NCI-H146 (cell line): ENCODE results near the gene HES3.

Experiments used
- DNase-seq: peaks from one replicate; lab custom pipeline; 2025; lab: John Stamatoyannopoulos, UW

Gene HES3

DNA sequence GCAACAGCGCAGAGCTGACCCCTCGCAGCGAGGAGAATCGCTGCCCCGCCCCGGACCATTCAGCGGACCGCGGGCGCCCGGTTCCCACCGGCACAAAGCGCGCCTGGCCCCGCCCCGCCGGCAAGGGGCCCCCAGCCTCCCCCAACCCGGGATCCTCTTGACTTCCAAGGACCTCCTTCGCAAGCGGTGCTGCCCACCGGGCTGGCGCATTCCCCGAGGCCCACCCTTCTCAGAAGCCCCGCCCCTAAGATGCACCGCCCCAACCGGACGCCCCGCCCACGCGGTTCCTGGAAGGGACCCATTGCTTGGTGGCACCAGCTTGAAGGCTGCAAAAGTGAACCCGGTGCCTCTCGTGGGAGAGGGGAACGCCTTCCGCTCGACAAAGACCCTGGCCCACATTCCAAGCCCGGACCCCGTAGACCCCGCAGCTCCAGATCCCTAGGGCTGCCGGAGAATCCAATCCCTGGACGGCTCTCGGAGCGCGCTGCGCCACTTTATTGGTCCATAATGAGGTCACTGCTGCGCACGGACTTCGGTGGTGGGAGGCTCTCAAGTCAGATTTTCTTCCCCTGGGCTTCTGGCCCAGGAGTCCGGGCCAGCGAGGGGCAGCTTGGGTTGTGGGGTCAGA, 2.0 kb downstream of the HES3 start:
- peak; percentile 66 for DNase-seq

DNA sequence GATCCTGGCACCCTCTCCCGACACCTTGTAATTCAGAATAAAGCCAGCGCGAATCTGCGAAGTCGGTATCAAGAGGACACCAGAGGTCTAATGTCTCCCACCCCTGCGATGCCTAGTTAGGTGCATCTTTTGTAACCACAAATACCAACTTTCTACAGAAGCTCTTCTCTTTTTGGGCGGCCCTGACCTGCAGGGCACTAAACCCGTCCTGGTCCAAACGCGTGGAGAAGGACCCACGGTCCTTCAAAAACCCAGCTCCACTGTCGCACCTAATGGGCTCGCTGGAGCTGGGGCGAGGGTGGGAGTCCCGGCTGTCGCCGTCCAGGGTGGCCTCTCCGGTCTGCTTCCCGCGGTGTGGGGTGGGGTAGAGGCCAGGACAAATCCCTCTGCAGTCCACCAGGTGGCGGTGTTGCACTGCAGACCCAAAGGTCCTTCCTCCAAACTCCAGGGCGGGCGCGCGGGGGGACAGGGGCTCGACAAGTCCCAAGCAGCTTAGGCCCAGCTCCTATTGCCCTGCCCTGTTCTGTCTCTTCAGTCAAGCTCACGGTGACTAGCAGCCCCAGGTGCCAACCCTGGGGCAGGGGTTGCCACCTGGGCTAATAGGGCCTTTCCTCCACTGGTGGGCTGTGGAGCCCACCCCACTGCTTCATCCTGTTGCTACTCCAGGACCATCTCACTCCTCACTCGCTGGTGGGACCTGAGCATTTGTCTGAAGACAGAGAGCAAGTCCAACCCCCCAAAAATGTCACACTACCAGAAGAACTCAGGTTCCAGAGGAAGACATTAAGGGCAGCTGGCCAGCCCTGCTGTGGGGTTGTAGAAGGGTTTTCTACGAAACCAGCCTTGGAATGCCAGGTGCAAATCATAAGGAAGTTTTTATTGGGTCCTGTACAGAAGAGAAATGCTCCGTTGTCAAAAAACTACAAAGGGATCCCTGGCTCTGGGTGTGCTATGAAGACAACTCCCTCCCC, 2.8 kb downstream of the HES3 start:
- DNase-seq: peak; percentile 75

DNA sequence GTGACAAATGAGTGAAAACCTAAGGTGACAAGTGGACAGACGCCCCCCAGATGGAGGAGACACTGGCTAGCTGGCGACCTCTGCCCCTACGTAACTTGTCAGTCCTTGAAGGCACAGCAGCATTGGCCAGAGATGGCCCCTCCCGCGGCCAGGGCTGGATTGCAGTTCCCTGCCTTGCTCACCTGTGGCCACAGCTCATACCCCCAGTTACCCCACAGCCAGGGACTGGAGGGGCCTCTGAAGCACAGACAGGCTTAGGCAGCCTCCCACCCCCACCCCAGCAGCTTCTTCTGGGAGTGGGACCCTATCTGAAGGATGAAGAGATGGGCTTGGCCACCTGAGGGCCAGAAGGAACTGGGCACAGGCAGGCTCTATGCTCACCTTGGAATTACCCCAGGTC, 3.7 kb downstream of the HES3 start:
- no peak for DNase-seq

DNA sequence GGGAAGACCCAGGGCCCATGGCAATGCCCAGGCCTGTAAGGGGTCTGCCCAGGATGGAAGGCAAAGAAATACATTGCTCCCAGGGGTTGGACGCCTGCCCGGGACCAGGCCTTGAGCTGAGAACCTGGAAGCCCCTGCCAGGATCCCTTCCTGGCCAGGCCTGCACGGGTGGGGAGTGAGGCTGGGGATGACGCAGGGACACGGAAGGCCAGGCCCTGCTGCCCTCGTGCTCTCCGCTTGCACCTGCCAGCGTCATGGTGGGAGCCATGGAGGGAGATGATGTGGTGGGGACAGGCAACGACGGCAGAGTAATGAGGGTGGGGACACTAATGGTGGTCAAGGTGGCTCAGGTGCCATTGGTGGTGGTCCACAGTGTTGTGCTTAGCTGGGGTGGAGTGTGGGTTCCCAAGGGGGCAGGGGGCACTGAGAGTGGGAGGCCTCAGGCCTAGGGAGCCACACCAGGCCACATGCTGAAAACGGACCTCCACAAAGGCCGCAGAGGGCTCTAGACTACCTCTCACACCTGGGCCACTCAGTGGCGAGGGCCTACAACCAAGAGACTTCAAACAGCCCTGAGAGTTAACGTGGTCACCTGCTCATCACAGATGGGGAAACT, 4.3 kb downstream of the HES3 start:
- no peak for DNase-seq

DNA sequence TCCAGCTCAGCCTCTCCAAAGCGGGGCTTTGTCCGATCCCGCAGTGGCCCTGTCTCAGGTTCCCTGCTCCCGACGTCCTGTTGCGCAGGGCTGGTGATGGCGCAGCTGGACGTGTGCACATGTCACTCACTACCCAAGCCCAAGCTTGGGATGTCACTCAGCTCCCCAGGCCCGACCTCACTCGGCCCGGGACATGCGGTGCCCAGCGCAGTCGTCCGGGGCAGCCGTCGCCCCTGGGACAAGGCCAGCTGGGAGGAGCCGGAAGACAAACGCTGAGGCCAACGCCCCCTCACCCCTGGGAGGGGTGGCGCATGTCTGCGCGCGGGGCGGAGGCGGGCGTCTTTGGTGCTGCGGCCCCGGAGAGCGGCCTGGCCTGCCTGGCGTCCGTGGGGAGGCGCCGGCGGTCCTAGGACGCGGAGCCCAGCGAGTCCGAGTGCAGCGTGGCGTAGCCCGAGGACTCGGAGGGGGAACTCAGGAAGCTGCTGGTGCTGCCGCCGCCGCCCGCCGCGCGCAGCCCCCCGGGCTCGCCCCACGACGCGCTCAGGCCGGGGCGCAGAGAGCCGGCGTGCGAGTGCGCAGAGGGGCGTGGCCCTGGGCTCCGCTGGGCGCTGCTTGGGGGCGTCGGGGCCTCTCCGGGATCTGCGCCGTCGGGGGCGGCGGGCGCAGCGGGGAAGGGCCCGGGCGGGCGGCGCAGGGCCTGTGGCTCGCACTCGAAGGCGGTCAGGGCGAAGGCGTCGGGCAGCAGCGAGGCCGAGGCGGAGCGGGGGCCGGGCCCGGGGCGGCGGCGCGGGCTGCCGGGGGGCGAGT, 5.2 kb downstream of the HES3 start:
- DNase-seq: peak; percentile 36

DNA sequence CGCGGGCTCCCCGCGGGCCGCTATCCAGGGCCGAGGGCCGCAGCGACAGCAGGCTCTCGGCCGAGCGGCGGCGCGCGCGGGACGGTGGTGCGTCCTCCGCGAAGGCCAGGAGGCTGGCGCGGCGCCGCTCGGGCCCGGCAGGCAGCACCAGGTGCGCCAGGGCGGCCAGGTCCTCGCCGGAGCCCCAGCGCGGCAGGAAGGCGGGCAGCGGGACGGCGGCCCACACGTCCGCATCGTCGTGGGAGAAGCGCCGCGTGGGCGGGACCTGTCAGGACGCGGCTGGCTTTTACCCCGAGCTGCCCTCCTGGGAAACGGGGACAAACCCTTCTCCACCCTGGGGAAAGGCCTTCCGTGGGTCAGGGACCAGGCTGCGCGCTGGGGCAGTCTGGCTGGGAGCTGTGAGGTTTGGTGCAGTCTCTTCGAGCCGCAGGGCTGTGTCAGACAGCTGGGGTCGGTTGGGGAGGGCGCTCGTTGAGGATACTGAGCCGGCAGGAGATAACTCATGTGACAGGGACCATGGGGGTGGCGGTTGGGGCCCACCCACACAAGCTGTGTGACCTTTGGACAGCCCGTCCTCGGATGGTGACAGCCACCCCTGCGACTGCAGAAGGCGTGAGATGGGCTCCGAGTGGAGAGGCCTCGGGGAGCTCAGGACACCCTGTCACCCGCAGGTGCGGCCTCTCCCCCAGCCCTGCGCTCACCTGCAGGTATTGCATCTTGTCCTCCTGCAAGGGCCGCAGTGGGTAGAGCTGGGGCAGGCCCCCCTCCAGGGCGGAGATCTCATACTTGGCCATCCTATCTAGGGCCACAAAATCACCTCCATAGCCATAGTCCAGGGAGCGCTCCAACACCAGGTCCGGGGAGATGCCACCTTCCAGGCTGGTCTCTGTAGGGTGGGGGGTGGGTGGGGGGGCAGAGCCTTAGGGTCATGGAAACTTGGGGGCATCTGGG, 6.0 kb downstream of the HES3 start:
- no peak for DNase-seq

DNA sequence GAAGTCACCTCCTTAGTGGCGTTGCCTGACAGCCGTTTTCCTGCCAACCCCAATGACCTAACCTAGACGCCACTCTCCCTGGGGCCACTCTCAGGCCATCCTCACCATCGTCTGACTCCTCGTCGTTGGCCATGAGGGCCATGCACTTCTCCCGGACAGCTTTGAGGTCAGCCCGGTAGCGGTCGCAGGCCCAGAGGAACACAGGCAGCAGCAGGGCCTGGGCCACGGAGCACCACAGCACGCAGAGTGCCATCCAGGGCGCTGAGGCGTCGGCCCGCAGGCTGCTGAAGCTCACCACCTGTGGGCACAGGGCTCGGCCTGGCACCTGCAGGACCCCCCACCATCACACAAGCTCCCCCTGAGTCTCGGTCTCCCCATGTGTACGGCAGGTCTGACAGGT, 7.3 kb downstream of the HES3 start:
- DNase-seq: no peak

DNA sequence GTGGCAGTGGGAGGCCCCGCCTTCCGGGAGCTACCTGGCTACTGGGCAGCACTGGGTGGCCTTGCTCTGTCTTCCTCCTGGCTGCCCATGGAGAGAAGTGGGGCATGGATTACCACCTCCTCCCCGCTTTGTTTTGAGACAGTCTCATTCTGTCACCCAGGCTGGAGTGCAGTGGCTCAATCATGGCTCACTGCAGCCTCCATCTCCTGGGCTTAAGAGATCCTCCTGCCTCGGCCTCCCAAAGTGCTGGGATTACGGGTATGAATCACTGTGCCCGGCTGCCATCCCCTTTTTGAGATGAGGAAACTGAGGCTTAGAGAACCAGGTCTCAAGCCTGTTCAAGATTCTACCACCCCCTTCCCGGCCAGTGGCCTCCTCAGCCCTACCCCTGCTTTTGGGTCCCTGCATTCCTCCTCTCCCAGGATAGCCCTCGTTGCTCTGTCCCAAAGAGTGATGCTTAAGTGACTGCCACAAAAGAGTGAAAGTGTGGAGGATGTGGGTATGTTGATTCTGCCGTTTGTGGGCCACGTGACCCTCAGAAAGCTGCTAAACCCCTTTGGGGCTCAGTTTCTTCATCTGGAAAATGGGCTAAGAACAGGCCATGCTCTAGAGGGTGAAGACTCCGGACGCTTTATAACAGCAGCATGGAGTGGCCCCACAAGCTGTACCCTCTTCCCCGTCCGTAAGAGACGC, 7.8 kb downstream of the HES3 start:
- DNase-seq: no peak

DNA sequence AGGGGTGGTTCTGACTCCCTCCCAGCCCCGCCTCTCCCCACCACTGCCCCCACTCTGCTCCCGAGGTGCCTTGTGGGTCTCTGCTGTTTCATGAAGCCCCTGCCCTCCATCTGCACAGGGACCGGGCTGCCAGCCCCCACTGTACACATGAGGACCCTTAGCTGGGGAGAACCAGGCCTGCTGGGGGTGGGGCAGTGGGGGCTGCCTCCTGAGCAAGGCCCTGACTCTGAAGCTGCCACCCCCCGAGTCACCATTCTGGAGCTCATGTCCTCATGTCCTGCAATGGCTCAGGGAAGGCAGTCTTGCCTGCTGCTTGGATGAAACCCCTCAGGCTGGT, 8.4 kb downstream of the HES3 start:
- no peak for DNase-seq

DNA sequence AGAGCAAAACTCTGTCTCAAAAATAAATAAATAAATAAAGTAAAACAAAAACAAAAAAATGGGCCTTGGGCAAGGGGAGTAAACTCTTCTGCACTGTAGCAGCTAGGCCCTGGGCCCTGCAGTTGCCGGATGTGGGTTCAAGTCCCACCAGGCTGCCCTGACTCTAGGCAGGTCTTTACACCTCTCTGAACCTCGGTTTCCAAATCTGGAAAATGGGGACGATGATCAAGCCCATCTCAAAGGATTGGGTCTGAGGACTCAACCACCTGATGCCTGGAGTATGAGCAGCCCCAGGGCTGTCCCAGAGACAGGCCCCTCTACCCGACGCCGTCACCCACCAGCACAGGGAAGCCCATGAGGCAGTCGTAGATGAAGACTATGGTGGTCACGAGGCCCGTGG, 9.4 kb downstream of the HES3 start:
- DNase-seq: no peak

DNA sequence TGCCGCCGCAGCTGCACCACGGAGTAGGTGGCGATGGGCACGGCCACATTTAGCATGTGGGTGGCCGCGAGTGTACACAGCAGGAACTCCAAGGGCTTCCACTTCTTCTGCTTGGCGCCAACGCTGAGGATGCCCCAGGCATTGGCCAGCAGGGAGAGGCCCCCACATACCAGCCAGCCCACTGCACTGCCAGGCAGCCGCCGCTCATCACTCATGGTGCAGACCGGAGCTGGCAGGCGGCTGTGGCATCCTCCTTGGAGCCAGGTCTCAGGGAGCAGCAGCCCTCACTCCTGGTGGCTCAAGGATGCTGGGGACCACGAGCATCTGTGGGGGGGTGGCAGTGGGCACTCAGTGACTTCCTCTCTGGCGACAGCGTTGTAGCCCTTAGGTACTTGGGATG, 10.7 kb downstream of the HES3 start:
- DNase-seq: no peak

DNA sequence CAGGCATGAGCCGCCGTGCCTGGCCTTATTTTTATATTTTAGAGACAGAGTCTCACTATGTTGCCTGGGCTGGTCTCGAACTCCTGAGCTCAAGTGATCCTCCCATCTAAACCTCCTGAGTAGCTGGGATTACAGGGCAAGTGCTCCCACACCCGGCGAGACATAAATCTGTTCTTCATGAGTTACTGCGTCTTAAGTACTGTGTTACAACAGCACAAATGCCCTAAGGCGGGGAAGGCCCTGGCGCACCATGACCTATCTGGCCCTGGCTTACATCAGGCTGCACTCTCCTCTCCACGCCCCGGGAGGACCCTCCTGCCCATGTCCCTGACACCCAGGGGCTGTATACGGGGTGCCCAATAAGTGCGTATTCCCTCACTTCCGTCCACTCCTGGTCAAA, 12.7 kb downstream of the HES3 start:
- DNase-seq: no peak

DNA sequence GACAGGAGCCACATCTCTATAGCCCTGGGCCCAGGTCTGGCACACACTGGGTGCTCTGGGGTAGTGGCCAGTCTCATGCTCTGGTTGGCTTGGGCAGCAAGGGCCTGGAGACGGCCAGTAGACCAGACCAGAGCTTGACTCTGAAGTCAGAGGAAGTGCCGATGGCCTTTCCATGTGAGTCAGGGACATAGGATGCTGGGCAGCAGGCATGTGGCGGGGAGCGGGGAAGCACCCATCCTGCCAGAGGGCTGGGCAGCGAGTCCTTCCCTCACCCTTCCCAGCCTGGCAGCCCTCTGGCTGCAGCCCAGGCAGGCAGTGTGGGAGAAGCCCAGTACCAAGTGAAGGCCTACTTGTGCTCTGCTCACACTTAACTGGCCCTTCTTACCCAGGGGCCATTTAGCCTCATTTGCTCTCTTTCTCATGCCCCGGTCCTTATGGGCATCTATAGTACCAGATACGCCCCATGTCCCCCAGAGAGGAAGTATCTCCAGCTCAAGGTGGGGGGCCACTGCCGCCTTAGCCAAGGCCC, 13.6 kb downstream of the HES3 start:
- DNase-seq: no peak

DNA sequence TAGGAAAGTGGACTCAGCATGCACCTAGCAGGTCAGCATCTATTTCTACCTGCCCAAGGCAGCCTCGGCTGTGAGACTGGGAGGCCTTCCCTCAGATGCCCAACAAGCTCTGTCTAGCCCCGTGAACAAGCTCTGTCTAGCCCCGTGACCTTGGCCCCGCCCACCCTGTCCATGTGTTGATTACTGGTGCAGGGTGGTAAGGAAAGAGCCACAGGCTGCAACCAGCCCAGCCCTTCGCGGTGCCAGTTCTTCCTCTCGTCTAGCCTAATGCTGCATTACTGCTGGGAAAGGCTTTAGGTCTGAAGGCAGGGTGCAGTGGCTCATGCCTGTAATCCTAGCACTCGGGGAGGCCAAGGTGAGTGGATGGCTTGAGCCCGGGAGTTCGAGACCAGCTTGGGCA, 14.7 kb downstream of the HES3 start:
- DNase-seq: no peak

DNA sequence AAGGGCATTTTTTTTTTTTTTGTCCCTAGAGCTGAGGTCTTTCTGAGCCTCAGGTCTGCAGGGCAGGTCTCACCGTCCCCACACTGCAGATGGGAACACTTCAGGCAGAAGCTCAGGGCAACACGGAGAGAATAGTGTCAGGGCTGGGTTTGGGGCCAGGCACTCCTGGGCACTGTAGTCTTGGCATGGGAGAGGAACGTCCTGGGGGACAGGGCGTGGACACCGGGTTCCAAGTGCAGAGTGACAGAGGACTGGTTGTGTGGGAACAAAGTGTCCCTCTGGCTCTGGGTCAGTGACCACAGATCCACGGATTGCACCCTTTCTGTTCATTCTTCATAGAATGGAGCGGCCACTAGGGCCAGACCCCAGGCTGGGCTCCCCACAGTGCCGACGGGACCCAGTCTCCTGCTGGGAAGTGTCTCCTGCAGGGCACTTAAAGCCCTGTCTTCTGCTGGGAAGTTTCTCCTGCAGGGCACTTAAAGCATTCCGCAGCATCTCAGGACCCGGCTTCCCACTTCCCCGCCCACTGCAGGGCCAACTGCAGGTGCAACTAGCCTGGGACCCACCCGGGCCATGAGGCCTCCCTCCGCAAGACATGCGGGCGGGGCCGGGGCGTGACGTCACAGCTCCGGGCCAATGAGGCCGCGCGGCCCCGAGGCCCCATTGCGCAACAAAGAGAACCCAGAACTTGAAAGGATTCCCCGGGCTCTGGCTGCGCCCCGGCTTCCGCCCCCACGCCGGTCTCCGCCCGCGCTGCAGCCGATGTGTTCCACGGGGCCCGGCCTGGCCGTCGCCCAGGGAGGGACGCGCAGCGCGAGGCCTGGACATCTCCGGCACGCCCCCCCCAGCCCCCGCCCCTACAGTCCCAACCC, 15.7 kb downstream of the HES3 start:
- peak; percentile 64 for DNase-seq

DNA sequence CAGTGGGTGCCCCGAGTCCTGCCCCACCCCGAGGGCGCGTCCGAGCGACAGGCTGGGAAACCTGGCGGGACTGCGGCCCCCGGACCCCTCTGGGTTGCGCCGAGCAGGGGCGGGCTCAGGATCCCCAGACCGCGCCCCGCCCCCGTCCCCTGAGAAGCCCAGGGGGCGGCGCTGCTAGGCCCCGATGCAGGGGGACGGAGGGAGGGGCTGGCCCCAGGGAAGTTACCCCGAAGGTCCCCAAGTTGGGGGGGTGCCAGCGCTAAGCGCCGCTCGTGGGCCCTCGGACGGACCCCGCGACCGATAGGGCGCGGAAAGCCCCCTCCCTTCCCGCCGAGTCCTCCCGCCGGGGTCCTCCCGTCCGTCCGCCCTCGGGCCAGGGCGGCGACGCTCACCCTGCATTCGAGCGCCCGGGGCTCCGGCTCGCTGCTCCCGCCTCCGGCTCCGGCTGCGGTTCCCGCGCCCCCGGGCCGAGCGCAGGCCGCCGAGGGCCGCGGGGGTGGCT, 16.5 kb downstream of the HES3 start:
- peak; percentile 37 for DNase-seq

DNA sequence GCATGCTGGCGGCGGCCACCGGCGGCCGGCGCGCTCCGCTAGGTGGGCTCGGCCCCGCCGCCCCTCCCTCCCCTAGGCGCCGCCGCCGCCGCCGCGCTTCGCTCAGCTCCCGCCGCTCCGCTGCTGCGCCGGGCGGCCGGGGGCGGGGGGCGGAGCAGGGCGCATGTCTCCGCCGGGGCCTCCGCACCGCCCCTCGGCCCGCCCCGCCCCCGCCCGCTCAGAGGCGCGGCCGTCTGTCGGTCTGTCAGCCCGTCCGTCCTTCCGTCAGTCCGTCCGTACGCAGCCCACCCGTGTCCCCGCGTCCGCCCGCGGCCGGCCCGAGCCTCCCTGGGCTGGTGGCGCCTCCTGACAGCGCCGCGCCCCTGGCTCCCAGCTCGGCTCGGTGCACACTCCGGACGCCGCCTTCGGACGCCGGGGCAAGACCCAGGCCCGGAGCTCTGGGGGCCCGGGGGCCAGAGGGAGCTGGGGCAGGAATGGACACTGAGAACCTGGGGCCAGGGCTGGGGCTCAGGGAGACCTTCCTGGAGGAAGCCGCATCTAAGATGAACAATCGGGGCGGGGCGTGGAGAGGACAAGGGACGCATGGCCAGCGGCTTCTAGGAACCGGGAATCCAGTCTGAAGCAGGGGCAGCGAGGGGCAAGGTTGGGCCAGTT, 17.1 kb downstream of the HES3 start, which contains the start of gene GPR153:
GPR153 (minus strand) TSS at position 138 of the 654 bp plus-strand sequence. CDS start 6,193 bp downstream, outside the sequence.
- DNase-seq: peak; percentile 43

DNA sequence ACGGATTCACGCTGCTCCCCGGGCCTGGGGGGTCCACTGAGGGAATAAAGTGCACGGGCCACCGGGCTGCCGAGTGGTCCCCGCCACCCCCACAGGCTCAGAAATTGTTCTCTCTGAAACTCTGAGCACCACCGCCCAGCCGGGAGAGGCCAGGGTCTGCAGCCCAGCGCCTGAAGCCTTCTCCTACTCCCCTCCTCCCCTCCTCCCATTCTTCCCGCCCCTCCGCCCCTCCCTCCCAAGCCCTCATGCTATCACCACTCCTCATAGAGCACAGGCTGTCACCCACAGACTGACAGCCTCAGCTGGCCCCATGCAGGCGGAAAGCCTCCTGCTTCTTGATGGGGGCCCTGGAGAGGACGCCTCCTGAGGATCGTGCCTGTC, 17.6 kb downstream of the HES3 start:
- peak; percentile 11 for DNase-seq
